CD4-positive, CD25-positive, alpha-beta regulatory T cell (primary cell): ENCODE measurements around the gene TBCCD1. TPM values are rescaled to one million over a fixed set of nuclear protein-coding genes. Genes with fewer than 3 reads are reported as not detected.

Experiments
- ATAC-seq, 2 donors: fragments of 150-1000 bp; cut with Tn5 transposase; one replicate each; pipeline ENCODE4 v1.10.0; 2021; ENCODE audit warnings: low read depth in 2 of 2, moderate number of reproducible peaks in 2 of 2, moderate library complexity in 1 of 2
- DNase-seq, 3 donors: peaks; one replicate each; pipeline versions ENCODE4 v3.0.0 to v3.0.0-alpha.2; 2012 to 2022; ENCODE audit warnings: mixed read lengths in 1 of 3
- H3K27ac ChIP-seq: one replicate; pipeline ENCODE4 v1.7.0; 2013; ENCODE audit warnings: mild to moderate bottlenecking, low read length; ENCODE audit not compliant: insufficient read depth, poor library complexity, severe bottlenecking
- H3K27me3 ChIP-seq: one replicate; pipeline ENCODE4 v1.7.0; 2013; ENCODE audit warnings: low read length; ENCODE audit not compliant: control insufficient read depth, insufficient read depth
- H3K36me3 ChIP-seq: one replicate; pipeline ENCODE4 v1.7.0; 2013; ENCODE audit warnings: mild to moderate bottlenecking, low read length, moderate library complexity; ENCODE audit not compliant: control insufficient read depth, insufficient read depth
- H3K4me1 ChIP-seq: 2 replicates; pipeline ENCODE4 v1.7.0; 2013; ENCODE audit warnings: mild to moderate bottlenecking, low read length; ENCODE audit not compliant: insufficient read depth, control insufficient read depth, poor library complexity, severe bottlenecking
- H3K4me3 ChIP-seq: one replicate; pipeline ENCODE4 v1.7.0; 2013; ENCODE audit warnings: low read depth, mild to moderate bottlenecking, low read length, moderate library complexity
- H3K9me3 ChIP-seq, 2 experiments: 1 replicate in 1 of 2; 2 replicates in 1 of 2; pipeline ENCODE4 v1.7.0; 2013; ENCODE audit warnings: low read length in 2 of 2, mild to moderate bottlenecking in 1 of 2, moderate library complexity in 1 of 2; ENCODE audit not compliant: control insufficient read depth in 2 of 2
- H3K27ac Mint-ChIP-seq, 3 donors: one replicate each; pipeline ENCODE4 v1.8.0; 2020 to 2022; ENCODE audit warnings: mild to moderate bottlenecking in 3 of 3, mixed read lengths in 3 of 3, moderate library complexity in 2 of 3
- H3K27me3 Mint-ChIP-seq: one replicate; pipeline ENCODE4 v1.8.0; 2022; ENCODE audit warnings: mild to moderate bottlenecking, mixed read lengths
- H3K36me3 Mint-ChIP-seq: one replicate; pipeline ENCODE4 v1.8.0; 2020; ENCODE audit warnings: mixed read lengths
- H3K4me1 Mint-ChIP-seq, 4 donors: one replicate each; pipeline ENCODE4 v1.8.0; 2020 to 2022; ENCODE audit warnings: mixed read lengths in 4 of 4, mild to moderate bottlenecking in 1 of 4
- H3K4me3 Mint-ChIP-seq, 4 donors: one replicate each; pipeline ENCODE4 v1.8.0; 2020 to 2022; ENCODE audit warnings: mild to moderate bottlenecking in 4 of 4, mixed read lengths in 4 of 4, moderate library complexity in 3 of 4
- H3K9me3 Mint-ChIP-seq, 7 donors: one replicate each; pipeline ENCODE4 v1.8.0; 2020 to 2022; ENCODE audit warnings: mixed read lengths in 7 of 7, mild to moderate bottlenecking in 3 of 7, moderate library complexity in 2 of 7
- polyA plus RNA-seq, 4 donors: library from polyadenylated mRNA; unstranded; fragments of 300-500 nt; fragmentation: Illumina TruSeq; gene quantifications; one replicate each; pipeline ENCODE4 v1.2.3, GENCODE V29; 2021
- total RNA-seq: library from RNA; stranded (reverse); gene quantifications from one replicate; pipeline ENCODE4 v1.2.3, GENCODE V29; 2022

TBCCD1 gene
- total and polyA plus RNA-seq, 5 donors from 2014 or later = 18.7 to 23.9 (median 22.0) TPM

DNA sequence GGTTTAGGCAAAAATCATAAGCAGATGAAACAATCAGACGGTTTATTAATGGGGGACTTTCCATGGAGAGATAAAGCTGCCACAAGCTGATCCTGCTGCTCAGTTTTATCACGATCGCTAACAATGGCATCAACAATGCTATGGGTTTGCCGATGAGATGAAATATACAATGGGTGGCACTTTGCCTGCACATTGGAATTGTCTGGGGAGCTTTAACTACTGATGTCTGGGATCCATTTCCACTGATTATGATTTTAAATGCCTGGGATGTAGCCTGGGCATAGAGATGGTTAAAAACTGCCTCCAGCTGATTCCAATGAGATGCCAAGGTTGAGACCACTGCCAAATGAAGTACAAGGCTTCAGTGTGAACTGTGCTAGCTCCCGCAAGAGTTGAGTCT lies 53.8 kb downstream of the TBCCD1 start:
- Mint-ChIP-seq H3K27me3 (no peaks in the 10 kb centered on the region), H3K27ac (no peak overlapping the region), H3K4me3 (no peak overlapping the region), H3K4me1 (peaks cover 16 to 52% (median 23%) of the 10 kb centered on the region in 4 donors), H3K9me3 (no peaks in the 10 kb centered on the region), H3K36me3 (no peaks in the 10 kb centered on the region)
- H3K36me3 ChIP-seq = no peaks in the 10 kb centered on the region
- DNase-seq = no peak
- H3K4me3 ChIP-seq = no peak overlapping the region
- peaks cover 39% of the 10 kb centered on the region for H3K4me1 ChIP-seq
- H3K27ac ChIP-seq = no peak overlapping the region
- ATAC-seq = no peak
- H3K9me3 ChIP-seq = no peaks in the 10 kb centered on the region
- H3K27me3 ChIP-seq = no peaks in the 10 kb centered on the region

DNA sequence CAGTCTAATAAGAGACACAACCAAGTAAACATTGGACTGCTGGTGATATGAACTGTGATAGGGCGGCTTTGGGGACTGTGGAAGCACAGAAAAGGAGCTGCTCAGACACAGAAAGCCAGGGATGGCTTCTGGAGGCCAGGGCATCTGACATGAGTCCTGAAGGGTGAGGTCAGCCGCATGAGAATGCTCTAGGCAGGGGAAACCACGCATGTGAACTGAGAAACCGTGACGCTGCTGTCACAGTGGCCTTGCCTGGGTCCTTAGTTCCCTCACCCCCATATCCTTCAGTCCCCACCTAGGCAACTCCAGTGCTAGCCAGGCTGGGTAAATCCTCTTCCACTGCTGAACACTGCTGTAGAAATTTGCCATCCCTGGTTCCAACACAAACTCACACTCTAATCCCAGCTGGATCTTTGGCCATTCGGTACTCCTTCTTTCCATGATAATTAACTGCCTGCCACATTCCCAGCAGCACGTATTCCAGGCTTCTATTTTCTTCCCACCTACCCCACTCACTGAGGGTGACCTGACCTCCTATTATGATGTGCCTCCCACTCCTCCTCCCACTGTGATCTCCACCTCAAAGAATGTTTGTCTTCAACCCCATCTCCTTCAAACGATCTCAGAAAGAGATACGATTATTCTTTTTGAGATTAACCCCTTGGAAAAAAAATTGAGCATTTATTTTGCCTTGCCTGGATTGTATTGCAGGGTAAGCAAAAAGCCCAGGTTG lies 54.4 kb downstream of the TBCCD1 start:
- Mint-ChIP-seq H3K4me3 (no peak overlapping the region), H3K27ac (no peak overlapping the region)
- H3K27me3 ChIP-seq = no peaks in the 10 kb centered on the region

DNA sequence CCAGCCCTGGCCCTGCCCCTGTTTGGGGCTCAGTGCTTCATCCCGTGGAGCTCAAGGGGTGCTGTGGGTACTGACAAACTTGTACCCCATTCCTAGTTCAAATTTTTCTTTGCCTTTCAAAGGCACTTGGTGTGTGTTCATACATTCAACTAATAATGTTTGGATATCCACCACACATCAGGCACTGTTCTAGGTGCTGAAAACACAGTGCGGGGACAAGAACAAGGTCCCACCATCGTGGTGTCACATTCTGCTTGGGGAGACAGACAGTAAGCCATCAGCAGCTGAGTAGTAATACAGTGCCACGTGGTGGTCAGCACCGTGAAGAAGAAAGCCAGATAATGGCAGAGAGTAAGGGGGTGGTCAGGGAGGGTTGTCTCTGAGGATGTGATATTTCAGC lies 55.4 kb downstream of the TBCCD1 start:
- H3K4me3 Mint-ChIP-seq = no peak overlapping the region
- no peak overlapping the region for H3K27ac ChIP-seq
- ATAC-seq = no peak
- H3K27ac Mint-ChIP-seq = no peak overlapping the region
- H3K36me3 Mint-ChIP-seq = no peaks in the 10 kb centered on the region
- no peak for DNase-seq
- no peaks in the 10 kb centered on the region for H3K9me3 ChIP-seq
- peaks cover 0 to 1% (median 0%) of the 10 kb centered on the region in 7 donors for H3K9me3 Mint-ChIP-seq
- H3K27me3 ChIP-seq = no peaks in the 10 kb centered on the region
- no peaks in the 10 kb centered on the region for H3K36me3 ChIP-seq
- no peaks in the 10 kb centered on the region for H3K27me3 Mint-ChIP-seq
- peaks cover 11 to 37% (median 22%) of the 10 kb centered on the region in 4 donors for H3K4me1 Mint-ChIP-seq
- peaks cover 23% of the 10 kb centered on the region for H3K4me1 ChIP-seq
- no peak overlapping the region for H3K4me3 ChIP-seq

More for the DNA sequence above, 54.4 kb downstream of the TBCCD1 start:
- H3K4me3 ChIP-seq = no peak overlapping the region
- no peak overlapping the region for H3K27ac ChIP-seq
- no peaks in the 10 kb centered on the region for H3K9me3 Mint-ChIP-seq
- peaks cover 12 to 46% (median 22%) of the 10 kb centered on the region in 4 donors for H3K4me1 Mint-ChIP-seq
- no peaks in the 10 kb centered on the region for H3K9me3 ChIP-seq
- peaks cover 32% of the 10 kb centered on the region for H3K4me1 ChIP-seq
- ATAC-seq (no peak), DNase-seq (no peak)
- no peaks in the 10 kb centered on the region for H3K36me3 ChIP-seq
- no peaks in the 10 kb centered on the region for H3K27me3 Mint-ChIP-seq
- H3K36me3 Mint-ChIP-seq = no peaks in the 10 kb centered on the region

DNA sequence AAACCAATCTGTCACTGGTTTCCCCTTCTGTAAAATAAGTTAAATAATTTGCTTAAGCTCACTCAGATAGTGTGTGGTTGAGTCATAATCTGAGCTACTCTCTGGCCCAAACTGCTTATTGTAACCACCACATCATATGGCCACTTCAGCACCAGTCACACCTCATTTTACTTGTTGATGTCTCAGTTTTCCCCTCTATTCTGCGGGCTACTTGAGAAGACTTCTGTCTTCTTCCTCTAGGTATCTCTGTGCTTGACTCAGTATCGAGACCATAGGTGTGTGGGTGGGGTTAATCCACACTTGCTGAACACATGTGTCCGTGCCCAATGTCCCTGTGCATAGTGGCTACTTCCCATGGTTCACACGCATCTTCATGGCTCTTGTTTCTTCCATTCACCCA lies 55.9 kb downstream of the TBCCD1 start:
- no peak overlapping the region for H3K27ac Mint-ChIP-seq
- ATAC-seq (no peak), DNase-seq (no peak)
- peaks cover 0 to 1% (median 0%) of the 10 kb centered on the region in 7 donors for H3K9me3 Mint-ChIP-seq
- peaks cover 11 to 35% (median 20%) of the 10 kb centered on the region in 4 donors for H3K4me1 Mint-ChIP-seq
- no peaks in the 10 kb centered on the region for H3K27me3 ChIP-seq
- H3K36me3 ChIP-seq = no peaks in the 10 kb centered on the region
- H3K27me3 Mint-ChIP-seq = peaks cover 3% of the 10 kb centered on the region
- H3K36me3 Mint-ChIP-seq = no peaks in the 10 kb centered on the region
- no peaks in the 10 kb centered on the region for H3K9me3 ChIP-seq
- H3K4me3 ChIP-seq = no peak overlapping the region
- H3K4me1 ChIP-seq = peaks cover 19% of the 10 kb centered on the region
- no peak overlapping the region for H3K4me3 Mint-ChIP-seq
- H3K27ac ChIP-seq = no peak overlapping the region

DNA sequence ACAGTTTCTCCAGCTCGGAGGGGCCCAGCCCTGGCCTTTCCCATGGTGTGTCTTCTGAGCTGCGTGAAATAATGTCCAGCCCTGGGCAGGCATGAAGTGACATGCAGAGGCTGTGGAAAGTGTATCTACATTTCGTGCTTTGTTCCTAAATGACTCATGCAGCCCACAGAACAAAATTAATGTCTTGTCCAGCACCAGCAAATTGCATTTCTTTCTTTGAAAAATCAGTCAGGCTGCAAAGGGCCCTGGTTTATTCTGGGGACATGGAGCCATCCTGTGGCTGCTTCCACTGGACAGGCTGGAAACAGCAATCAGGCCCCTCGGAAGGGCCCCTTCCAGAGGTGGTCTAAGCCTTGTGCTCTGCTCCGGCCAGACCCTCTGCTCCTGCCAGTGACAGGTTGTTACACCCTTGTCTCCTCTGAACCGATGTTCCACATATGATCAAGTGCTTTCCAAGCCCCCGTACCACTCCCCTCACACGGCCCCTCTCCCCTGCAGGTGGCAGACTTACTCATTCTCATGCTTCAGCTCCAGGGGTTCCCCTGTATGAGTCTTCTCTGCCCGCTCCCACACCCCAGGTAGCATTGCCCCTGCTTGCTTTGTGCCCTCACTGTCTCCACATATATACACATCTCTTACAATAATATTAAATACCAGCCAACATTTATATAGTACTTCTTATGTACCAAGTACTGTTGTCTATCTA lies 56.6 kb downstream of the TBCCD1 start:
- no peak overlapping the region for H3K27ac Mint-ChIP-seq
- H3K27me3 ChIP-seq = no peaks in the 10 kb centered on the region
- H3K4me1 ChIP-seq = peaks cover 12% of the 10 kb centered on the region
- H3K4me1 Mint-ChIP-seq = peaks cover 11 to 27% (median 14%) of the 10 kb centered on the region in 4 donors
- DNase-seq (no peak), ATAC-seq (no peak)
- H3K27me3 Mint-ChIP-seq = peaks cover 4% of the 10 kb centered on the region
- H3K27ac ChIP-seq = no peak overlapping the region
- H3K4me3 ChIP-seq = no peak overlapping the region
- no peak overlapping the region for H3K4me3 Mint-ChIP-seq
- no peaks in the 10 kb centered on the region for H3K9me3 ChIP-seq
- no peaks in the 10 kb centered on the region for H3K36me3 ChIP-seq
- H3K9me3 Mint-ChIP-seq = peaks cover 0 to 1% (median 0%) of the 10 kb centered on the region in 7 donors
- H3K36me3 Mint-ChIP-seq = no peaks in the 10 kb centered on the region

DNA sequence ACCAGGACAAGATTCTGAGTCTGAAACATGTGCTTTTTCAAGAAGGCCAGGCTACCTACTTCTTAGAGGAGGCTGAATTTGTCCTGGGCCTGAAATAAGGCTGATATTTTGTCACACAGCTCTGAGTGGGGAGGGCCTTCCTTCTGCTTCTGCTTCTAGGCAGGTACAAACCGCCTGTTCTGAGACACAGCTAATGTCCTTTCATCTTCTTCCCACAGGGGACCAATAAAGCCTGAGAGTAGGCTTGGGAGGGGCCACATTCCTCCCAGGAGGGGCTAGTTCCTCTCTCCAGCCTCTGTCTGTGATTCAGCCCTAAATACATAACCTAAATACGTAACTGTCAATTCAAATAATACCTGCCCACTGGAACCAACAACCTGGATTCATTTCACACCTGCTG lies 57.7 kb downstream of the TBCCD1 start:
- Mint-ChIP-seq H3K27me3 (peaks cover 4% of the 10 kb centered on the region), H3K4me1 (peaks cover 3 to 16% (median 8%) of the 10 kb centered on the region in 4 donors), H3K4me3 (no peak overlapping the region), H3K27ac (peak overlapping the region in 1 of 3 donors; percentile 69), H3K9me3 (peaks cover 0 to 1% (median 0%) of the 10 kb centered on the region in 7 donors), H3K36me3 (no peaks in the 10 kb centered on the region)
- Histone ChIP-seq H3K27me3 (no peaks in the 10 kb centered on the region), H3K4me1 (peaks cover 1% of the 10 kb centered on the region), H3K4me3 (no peak overlapping the region), H3K9me3 (no peaks in the 10 kb centered on the region), H3K27ac (no peak overlapping the region), H3K36me3 (no peaks in the 10 kb centered on the region)
- no peak for DNase-seq
- ATAC-seq = no peak

DNA sequence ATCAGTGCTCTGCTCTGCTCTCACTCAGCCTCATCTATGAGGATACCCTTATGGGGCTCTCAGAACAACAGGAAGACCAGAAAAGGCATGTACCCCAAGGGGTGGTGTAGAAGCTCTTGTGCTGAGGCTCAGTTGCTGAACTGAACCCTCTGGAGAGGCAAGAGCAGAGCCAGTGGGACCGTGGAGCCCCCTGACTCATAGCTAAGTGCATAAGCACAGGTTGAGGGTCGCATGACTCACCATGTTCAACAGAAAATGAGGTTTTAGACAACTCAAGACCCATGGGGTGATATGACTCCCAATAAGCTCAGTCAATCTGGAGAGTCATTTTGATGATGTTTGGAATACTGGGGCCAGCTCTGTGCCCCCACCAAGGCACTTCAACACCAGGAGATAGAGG lies 60.3 kb downstream of the TBCCD1 start:
- Histone ChIP-seq H3K4me1 (no peaks in the 10 kb centered on the region), H3K4me3 (no peak overlapping the region), H3K27me3 (no peaks in the 10 kb centered on the region), H3K36me3 (no peaks in the 10 kb centered on the region), H3K9me3 (no peaks in the 10 kb centered on the region), H3K27ac (no peak overlapping the region)
- Mint-ChIP-seq H3K27me3 (peaks cover 4% of the 10 kb centered on the region), H3K4me3 (no peak overlapping the region), H3K36me3 (no peaks in the 10 kb centered on the region), H3K9me3 (peaks cover 0 to 1% (median 0%) of the 10 kb centered on the region in 7 donors), H3K27ac (no peak overlapping the region), H3K4me1 (peaks cover 0 to 15% (median 8%) of the 10 kb centered on the region in 4 donors)
- ATAC-seq = no peak
- no peak for DNase-seq
